ENCODE data around the gene UNCX. TPM values are rescaled to one million over a fixed set of nuclear protein-coding genes. Genes with fewer than 3 reads are reported as not detected.
"Not testable (repeated sequence)": the region's sequence is repeated elsewhere in the genome, so short reads cannot be mapped to it uniquely, and the experiment has no call there.

UNCX gene
- total RNA-seq, 2 experiments from 2014 or later, result not detected

DNA sequence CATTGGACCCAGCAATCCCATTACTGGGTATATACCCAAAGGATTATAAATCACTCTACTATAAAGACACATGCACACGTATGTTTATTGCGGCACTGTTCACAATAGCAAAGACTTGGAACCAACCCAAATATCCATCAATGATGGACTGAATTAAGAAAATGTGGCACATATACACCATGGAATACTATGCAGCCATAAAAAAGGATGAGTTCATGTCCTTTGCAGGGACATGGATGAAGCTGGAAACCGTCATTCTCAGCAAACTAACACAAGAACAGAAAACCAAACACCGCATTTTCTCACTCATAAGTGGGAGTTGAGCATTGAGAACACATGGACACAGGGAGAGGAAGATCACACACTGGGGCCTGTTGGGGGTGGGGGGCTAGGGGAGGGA is 47.2 kb downstream of the UNCX start:
- H3K4me1 Mint-ChIP-seq; H3K27ac Mint-ChIP-seq; POLR2A ChIA-PET; DNase-seq; H3K36me3 Mint-ChIP-seq (ENCODE audit: low read depth); H3K9me3 Mint-ChIP-seq; CTCF ChIA-PET; H3K27me3 Mint-ChIP-seq; H3K4me3 Mint-ChIP-seq: not testable (repeated sequence)

- Mint-ChIP-seq H3K9me3 (peaks cover 5% of the 10 kb centered on the region), H3K27ac (no peak overlapping the region), H3K36me3 (ENCODE audit: low read depth) (no peaks in the 10 kb centered on the region), H3K4me3 (no peak overlapping the region), H3K4me1 (no peaks in the 10 kb centered on the region), H3K27me3 (no peaks in the 10 kb centered on the region)
- DNase-seq, result no peak
- POLR2A ChIA-PET, result no interaction called here
- CTCF ChIA-PET, result no interaction called here
Measured at GRCh38 chr7:1281068-1281467, 48.4 kb downstream of the UNCX start.

- no peaks in the 10 kb centered on the region for H3K27me3 Mint-ChIP-seq
- H3K4me3 Mint-ChIP-seq, result no peak overlapping the region
- H3K36me3 Mint-ChIP-seq (ENCODE audit: low read depth), result no peaks in the 10 kb centered on the region
- ChIA-PET CTCF (no interaction called here), POLR2A (interaction anchor here (0.6 kb wide), 1 partner anchor 23 kb away, joined by 3 read pairs; no protein-coding TSS in a partner anchor)
- DNase-seq, result no peak
- no peak overlapping the region for H3K27ac Mint-ChIP-seq
- H3K4me1 Mint-ChIP-seq, result no peaks in the 10 kb centered on the region
- H3K9me3 Mint-ChIP-seq, result peaks cover 5% of the 10 kb centered on the region
Measured at GRCh38 chr7:1282679-1283078, 50.0 kb downstream of the UNCX start.

- H3K4me1 Mint-ChIP-seq, result no peaks in the 10 kb centered on the region
- no peak for DNase-seq
- no peaks in the 10 kb centered on the region for H3K36me3 Mint-ChIP-seq (ENCODE audit: low read depth)
- ChIA-PET POLR2A (no interaction called here), CTCF (no interaction called here)
- no peak overlapping the region for H3K27ac Mint-ChIP-seq
- H3K9me3 Mint-ChIP-seq, result peaks cover 5% of the 10 kb centered on the region
- no peak overlapping the region for H3K4me3 Mint-ChIP-seq
- no peaks in the 10 kb centered on the region for H3K27me3 Mint-ChIP-seq
Measured at GRCh38 chr7:1283337-1283736, 50.7 kb downstream of the UNCX start.

- Mint-ChIP-seq H3K27me3 (no peaks in the 10 kb centered on the region), H3K27ac (no peak overlapping the region), H3K36me3 (ENCODE audit: low read depth) (no peaks in the 10 kb centered on the region), H3K9me3 (no peaks in the 10 kb centered on the region), H3K4me1 (no peaks in the 10 kb centered on the region), H3K4me3 (no peak overlapping the region)
- no peak for DNase-seq
- CTCF ChIA-PET, result no interaction called here
- POLR2A ChIA-PET, result no interaction called here
Measured at GRCh38 chr7:1283941-1284742, 51.5 kb downstream of the UNCX start.

DNA sequence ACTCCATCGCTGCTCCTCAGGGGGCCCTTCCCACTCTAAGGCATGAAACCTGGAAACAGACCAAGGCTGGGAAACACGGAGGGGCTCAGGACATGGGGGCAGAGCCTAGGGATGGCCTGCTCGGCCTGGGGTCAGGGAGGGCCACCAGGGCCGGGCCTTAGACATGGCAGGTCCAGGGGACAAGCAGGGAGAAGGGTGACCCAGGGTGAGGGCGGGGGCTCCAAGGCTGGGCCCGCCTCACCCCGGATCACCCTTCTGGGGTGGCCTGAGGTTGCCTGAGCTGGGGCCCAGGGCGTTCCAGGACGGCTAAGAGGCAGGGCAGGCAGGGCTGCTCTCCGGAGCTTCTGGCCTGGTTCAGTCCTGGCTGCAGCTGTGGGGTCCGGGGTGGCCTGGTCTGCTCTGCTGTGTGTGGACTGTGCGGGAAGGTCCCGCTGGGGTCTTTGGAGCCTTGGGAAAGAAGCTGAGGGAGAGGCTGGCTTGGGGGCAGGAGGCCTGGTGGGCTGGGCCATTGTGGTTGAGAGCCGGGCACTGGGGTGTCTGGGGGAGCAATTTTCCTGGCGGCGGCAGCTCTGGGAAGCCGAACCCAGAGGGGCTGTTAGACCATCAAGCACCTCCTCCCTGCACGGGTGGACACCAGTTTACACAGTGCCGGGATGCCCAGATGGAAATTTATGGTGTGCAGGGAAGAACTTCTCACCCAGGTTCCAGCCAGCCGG is 52.2 kb downstream of the UNCX start:
- no peaks in the 10 kb centered on the region for H3K4me1 Mint-ChIP-seq
- DNase-seq, result no peak
- H3K27me3 Mint-ChIP-seq, result peaks cover 5% of the 10 kb centered on the region
- ChIA-PET POLR2A (no interaction called here), CTCF (no interaction called here)
- no peak overlapping the region for H3K4me3 Mint-ChIP-seq
- H3K9me3 Mint-ChIP-seq, result no peaks in the 10 kb centered on the region
- no peak overlapping the region for H3K27ac Mint-ChIP-seq
- H3K36me3 Mint-ChIP-seq (ENCODE audit: low read depth), result no peaks in the 10 kb centered on the region

DNA sequence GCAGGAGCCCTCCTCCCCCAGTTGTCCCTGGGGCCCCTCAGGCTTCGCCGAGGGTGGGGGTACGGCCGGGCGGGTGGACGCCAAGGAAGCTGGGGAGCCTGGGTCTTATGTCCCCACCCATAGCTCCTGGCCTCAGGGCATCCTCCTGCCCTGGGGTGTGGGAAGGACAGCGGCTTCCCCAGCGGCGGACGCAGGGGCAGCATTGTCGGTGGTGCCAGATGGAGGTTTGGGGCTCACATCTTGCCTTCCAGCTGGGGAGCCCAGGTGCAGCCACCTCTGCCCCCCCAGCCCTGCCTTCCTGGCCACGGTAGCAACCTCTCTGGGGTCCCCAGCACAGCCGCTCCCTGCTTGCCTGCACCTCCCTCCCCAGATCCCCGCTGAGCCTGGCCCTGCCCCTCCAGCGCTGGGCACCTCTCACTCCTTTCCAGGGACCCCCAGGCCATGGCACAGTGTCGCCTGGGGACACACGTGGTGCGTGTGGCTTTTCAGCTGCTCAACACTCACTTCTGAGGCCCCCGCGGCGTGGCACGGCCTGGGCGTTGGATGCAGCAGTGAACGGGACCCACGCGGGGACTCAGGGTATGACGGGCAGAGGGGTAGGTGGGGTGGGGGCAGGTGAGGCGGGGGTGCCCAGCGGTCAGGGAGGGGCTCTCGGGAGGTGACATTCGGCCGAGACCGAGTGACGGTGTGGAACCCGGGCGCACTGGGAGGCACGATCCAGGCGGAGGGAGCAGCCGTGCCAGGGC is 53.1 kb downstream of the UNCX start:
- no peak overlapping the region for H3K27ac Mint-ChIP-seq
- peaks cover 10% of the 10 kb centered on the region for H3K27me3 Mint-ChIP-seq
- POLR2A ChIA-PET, result no interaction called here
- no peaks in the 10 kb centered on the region for H3K36me3 Mint-ChIP-seq (ENCODE audit: low read depth)
- H3K4me1 Mint-ChIP-seq, result peaks cover 5% of the 10 kb centered on the region
- no peak for DNase-seq
- CTCF ChIA-PET, result no interaction called here
- no peak overlapping the region for H3K4me3 Mint-ChIP-seq
- H3K9me3 Mint-ChIP-seq, result no peaks in the 10 kb centered on the region

Other genes starting within 250 kb of the UNCX start
- gene CYP2W1, start 249.7 kb upstream of the UNCX start, total RNA-seq, result not detected
- gene GPR146, start 188.3 kb upstream of the UNCX start, total RNA-seq, result 10 to 100 TPM; 10.0 to 10.1 TPM
- gene GPER1, start 144.8 kb upstream of the UNCX start, total RNA-seq, result under 1 TPM in 1 of 2 experiments, not detected in 1; 0.15 TPM
- 10 to 100 TPM; 29.4 to 34.6 TPM for gene ZFAND2A, start 72.7 kb upstream of the UNCX start, total RNA-seq
- 1 to 10 TPM; 1.5 to 1.6 TPM for gene MICALL2, start 226.6 kb downstream of the UNCX start, total RNA-seq